ENCODE measurements around the gene VDR.

VDR gene

GRCh38 chr12:47942614-47943225 is 37.9 kb upstream of the VDR start:
- H3K9me3 ChIP-seq (ENCODE audit: control insufficient read depth in 2 of 2, low read length in 2 of 2) = no peaks in the 10 kb centered on the region
- H3K27ac ChIP-seq (ENCODE audit: low read length) = no peak overlapping the region
- peaks cover 12 to 21% of the 10 kb centered on the region in 2 donors for H3K27me3 ChIP-seq (ENCODE audit: control insufficient read depth in 1 of 2, insufficient read depth in 2 of 2, low read length in 2 of 2)
- H3K36me3 ChIP-seq (ENCODE audit: control insufficient read depth in 2 of 2, insufficient read depth in 2 of 2, low read length in 2 of 2) = no peaks in the 10 kb centered on the region
- no peak overlapping the region for H3K4me3 ChIP-seq (ENCODE audit: low read length in 2 of 2)
- no peak overlapping the region for H3K9ac ChIP-seq (ENCODE audit: low read length in 2 of 2)
- no peaks in the 10 kb centered on the region for H3K4me1 ChIP-seq (ENCODE audit: control insufficient read depth, insufficient read depth, low read length)

GRCh38 chr12:47941871-47942613 is 37.2 kb upstream of the VDR start:
- Histone ChIP-seq H3K36me3 (ENCODE audit: control insufficient read depth in 2 of 2, insufficient read depth in 2 of 2, low read length in 2 of 2) (no peaks in the 10 kb centered on the region), H3K27ac (ENCODE audit: low read length) (no peak overlapping the region), H3K27me3 (ENCODE audit: control insufficient read depth in 1 of 2, insufficient read depth in 2 of 2, low read length in 2 of 2) (peaks cover 12 to 21% of the 10 kb centered on the region in 2 donors), H3K4me1 (ENCODE audit: control insufficient read depth, insufficient read depth, low read length) (no peaks in the 10 kb centered on the region), H3K4me3 (ENCODE audit: low read length in 2 of 2) (no peak overlapping the region), H3K9me3 (ENCODE audit: control insufficient read depth in 2 of 2, low read length in 2 of 2) (no peaks in the 10 kb centered on the region), H3K9ac (ENCODE audit: low read length in 2 of 2) (no peak overlapping the region)

GRCh38 chr12:47941475-47941780 is 36.6 kb upstream of the VDR start:
- Histone ChIP-seq H3K9me3 (ENCODE audit: control insufficient read depth in 2 of 2, low read length in 2 of 2) (no peaks in the 10 kb centered on the region), H3K4me3 (ENCODE audit: low read length in 2 of 2) (no peak overlapping the region), H3K27ac (ENCODE audit: low read length) (no peak overlapping the region), H3K9ac (ENCODE audit: low read length in 2 of 2) (no peak overlapping the region), H3K27me3 (ENCODE audit: control insufficient read depth in 1 of 2, insufficient read depth in 2 of 2, low read length in 2 of 2) (peaks cover 12 to 21% of the 10 kb centered on the region in 2 donors), H3K36me3 (ENCODE audit: control insufficient read depth in 2 of 2, insufficient read depth in 2 of 2, low read length in 2 of 2) (no peaks in the 10 kb centered on the region), H3K4me1 (ENCODE audit: control insufficient read depth, insufficient read depth, low read length) (no peaks in the 10 kb centered on the region)

- Histone ChIP-seq H3K4me3 (ENCODE audit: low read length in 2 of 2) (no peak overlapping the region), H3K27me3 (ENCODE audit: control insufficient read depth in 1 of 2, insufficient read depth in 2 of 2, low read length in 2 of 2) (peaks cover 12 to 21% of the 10 kb centered on the region in 2 donors), H3K9ac (ENCODE audit: low read length in 2 of 2) (no peak overlapping the region), H3K9me3 (ENCODE audit: control insufficient read depth in 2 of 2, low read length in 2 of 2) (no peaks in the 10 kb centered on the region), H3K27ac (ENCODE audit: low read length) (no peak overlapping the region), H3K36me3 (ENCODE audit: control insufficient read depth in 2 of 2, insufficient read depth in 2 of 2, low read length in 2 of 2) (no peaks in the 10 kb centered on the region), H3K4me1 (ENCODE audit: control insufficient read depth, insufficient read depth, low read length) (no peaks in the 10 kb centered on the region)
These were observed 36.1 kb upstream of the VDR start for GRCh38 chr12:47940773-47941474.

- Histone ChIP-seq H3K36me3 (ENCODE audit: control insufficient read depth in 2 of 2, insufficient read depth in 2 of 2, low read length in 2 of 2) (no peaks in the 10 kb centered on the region), H3K4me3 (ENCODE audit: low read length in 2 of 2) (no peak overlapping the region), H3K9ac (ENCODE audit: low read length in 2 of 2) (no peak overlapping the region), H3K27ac (ENCODE audit: low read length) (no peak overlapping the region), H3K9me3 (ENCODE audit: control insufficient read depth in 2 of 2, low read length in 2 of 2) (no peaks in the 10 kb centered on the region), H3K4me1 (ENCODE audit: control insufficient read depth, insufficient read depth, low read length) (no peaks in the 10 kb centered on the region), H3K27me3 (ENCODE audit: control insufficient read depth in 1 of 2, insufficient read depth in 2 of 2, low read length in 2 of 2) (peaks cover 12 to 21% of the 10 kb centered on the region in 2 donors)
These were observed 34.3 kb upstream of the VDR start for GRCh38 chr12:47939009-47939601.

- H3K9me3 ChIP-seq (ENCODE audit: control insufficient read depth in 2 of 2, low read length in 2 of 2) = no peaks in the 10 kb centered on the region
- no peaks in the 10 kb centered on the region for H3K36me3 ChIP-seq (ENCODE audit: control insufficient read depth in 2 of 2, insufficient read depth in 2 of 2, low read length in 2 of 2)
- H3K9ac ChIP-seq (ENCODE audit: low read length in 2 of 2) = no peak overlapping the region
- no peak overlapping the region for H3K27ac ChIP-seq (ENCODE audit: low read length)
- no peak overlapping the region for H3K4me3 ChIP-seq (ENCODE audit: low read length in 2 of 2)
- peaks cover 10 to 21% of the 10 kb centered on the region in 2 donors for H3K27me3 ChIP-seq (ENCODE audit: control insufficient read depth in 1 of 2, insufficient read depth in 2 of 2, low read length in 2 of 2)
- no peaks in the 10 kb centered on the region for H3K4me1 ChIP-seq (ENCODE audit: control insufficient read depth, insufficient read depth, low read length)
These were observed 33.8 kb upstream of the VDR start for GRCh38 chr12:47938594-47938993.

- no peaks in the 10 kb centered on the region for H3K9me3 ChIP-seq (ENCODE audit: control insufficient read depth in 2 of 2, low read length in 2 of 2)
- H3K4me1 ChIP-seq (ENCODE audit: control insufficient read depth, insufficient read depth, low read length) = no peaks in the 10 kb centered on the region
- no peak overlapping the region for H3K27ac ChIP-seq (ENCODE audit: low read length)
- H3K36me3 ChIP-seq (ENCODE audit: control insufficient read depth in 2 of 2, insufficient read depth in 2 of 2, low read length in 2 of 2) = no peaks in the 10 kb centered on the region
- H3K9ac ChIP-seq (ENCODE audit: low read length in 2 of 2) = no peak overlapping the region
- no peak overlapping the region for H3K4me3 ChIP-seq (ENCODE audit: low read length in 2 of 2)
- peaks cover 10 to 16% of the 10 kb centered on the region in 2 donors for H3K27me3 ChIP-seq (ENCODE audit: control insufficient read depth in 1 of 2, insufficient read depth in 2 of 2, low read length in 2 of 2)
These were observed 33.3 kb upstream of the VDR start for GRCh38 chr12:47938093-47938492.

GRCh38 chr12:47935184-47935583 is 30.4 kb upstream of the VDR start:
- H3K4me1 ChIP-seq (ENCODE audit: control insufficient read depth, insufficient read depth, low read length) = no peaks in the 10 kb centered on the region
- no peaks in the 10 kb centered on the region for H3K9me3 ChIP-seq (ENCODE audit: control insufficient read depth in 2 of 2, low read length in 2 of 2)
- no peak overlapping the region for H3K27ac ChIP-seq (ENCODE audit: low read length)
- H3K27me3 ChIP-seq (ENCODE audit: control insufficient read depth in 1 of 2, insufficient read depth in 2 of 2, low read length in 2 of 2) = peaks cover 0 to 2% of the 10 kb centered on the region in 2 donors
- H3K36me3 ChIP-seq (ENCODE audit: control insufficient read depth in 2 of 2, insufficient read depth in 2 of 2, low read length in 2 of 2) = no peaks in the 10 kb centered on the region
- no peak overlapping the region for H3K4me3 ChIP-seq (ENCODE audit: low read length in 2 of 2)
- no peak overlapping the region for H3K9ac ChIP-seq (ENCODE audit: low read length in 2 of 2)

GRCh38 chr12:47931187-47931586 is 26.4 kb upstream of the VDR start:
- Histone ChIP-seq H3K36me3 (ENCODE audit: control insufficient read depth in 2 of 2, insufficient read depth in 2 of 2, low read length in 2 of 2) (no peaks in the 10 kb centered on the region), H3K4me1 (ENCODE audit: control insufficient read depth, insufficient read depth, low read length) (no peaks in the 10 kb centered on the region), H3K9ac (ENCODE audit: low read length in 2 of 2) (no peak overlapping the region), H3K4me3 (ENCODE audit: low read length in 2 of 2) (no peak overlapping the region), H3K27me3 (ENCODE audit: control insufficient read depth in 1 of 2, insufficient read depth in 2 of 2, low read length in 2 of 2) (no peaks in the 10 kb centered on the region), H3K9me3 (ENCODE audit: control insufficient read depth in 2 of 2, low read length in 2 of 2) (peaks cover 0 to under 1% of the 10 kb centered on the region in 2 donors), H3K27ac (ENCODE audit: low read length) (no peak overlapping the region)

GRCh38 chr12:47930634-47931033 is 25.8 kb upstream of the VDR start:
- H3K9ac ChIP-seq (ENCODE audit: low read length in 2 of 2) = no peak overlapping the region

More at GRCh38 chr12:47930634-47931033, 25.8 kb upstream of the VDR start:
- H3K4me1 ChIP-seq (ENCODE audit: control insufficient read depth, insufficient read depth, low read length) = no peaks in the 10 kb centered on the region
- H3K9me3 ChIP-seq (ENCODE audit: control insufficient read depth in 2 of 2, low read length in 2 of 2) = peaks cover 0 to 2% of the 10 kb centered on the region in 2 donors
- no peaks in the 10 kb centered on the region for H3K36me3 ChIP-seq (ENCODE audit: control insufficient read depth in 2 of 2, insufficient read depth in 2 of 2, low read length in 2 of 2)
- no peak overlapping the region for H3K27ac ChIP-seq (ENCODE audit: low read length)
- no peak overlapping the region for H3K4me3 ChIP-seq (ENCODE audit: low read length in 2 of 2)
- H3K27me3 ChIP-seq (ENCODE audit: control insufficient read depth in 1 of 2, insufficient read depth in 2 of 2, low read length in 2 of 2) = peaks cover 0 to under 1% of the 10 kb centered on the region in 2 donors
